Measurements from ENCODE around the gene GMDS. TPM values are rescaled to one million over a fixed set of nuclear protein-coding genes. Genes with fewer than 3 reads are reported as not detected.

Gene GMDS
- total RNA-seq = 16.4 and 22.5 TPM in 2 replicates
- total RNA-seq (2013) = 8.4 TPM
- 9.0 and 11.5 TPM in 2 replicates for polyA plus RNA-seq
- 9.2 and 12.6 TPM in 2 replicates for polyA minus RNA-seq

GRCh38 chr6:2245103-2245876, at the start of gene GMDS:
Gene GMDS (minus strand): TSS chr6:2245605.
- ChIA-PET CTCF (no interaction called here), POLR2A (interaction anchor here (0.6 kb wide), 1 partner anchor 831 kb away, joined by 3 read pairs; no protein-coding TSS in a partner anchor)
- Histone ChIP-seq H4K20me1 (ENCODE audit: control insufficient read depth, insufficient read depth, low read length, poor library complexity, severe bottlenecking) (no peaks in the 10 kb centered on the region), H3K9ac (ENCODE audit: low read length) (peak within 1 kb of the TSS; percentile 99), H3K36me3 (replicated peaks in 1 of 2; ENCODE audit: control extremely low read depth in 1 of 2, control insufficient read depth in 1 of 2, extremely low read depth in 1 of 2, insufficient read depth in 2 of 2, low read length in 1 of 2) (no peaks in the 10 kb centered on the region), H3K4me1 (ENCODE audit: control insufficient read depth in 2 of 2, insufficient read depth in 2 of 2, low read length in 2 of 2) (peaks cover 14 to 21% of the 10 kb centered on the region in 2 donors), H3K79me2 (ENCODE audit: control insufficient read depth, insufficient read depth, low read length) (peaks cover 21% of the 10 kb centered on the region), H3K27me3 (replicated peaks in 1 of 4; ENCODE audit: control extremely low read depth in 1 of 4, control insufficient read depth in 3 of 4, insufficient read depth in 4 of 4, low read length in 3 of 4) (no peaks in the 10 kb centered on the region), H2AFZ (ENCODE audit: insufficient read depth, low read depth, low read length, poor library complexity, severe bottlenecking) (peak within 1 kb of the TSS; percentile 94), H3K4me3 (ENCODE audit: control extremely low read depth in 1 of 5, extremely low read depth in 1 of 5, insufficient read depth in 1 of 5, low read depth in 2 of 5, low read length in 4 of 5) (peak within 1 kb of the TSS; percentile 65 to 98 (median 86)), H3K9me3 (ENCODE audit: control extremely low read depth in 1 of 3, control insufficient read depth in 2 of 3, insufficient read depth in 1 of 3, low read length in 2 of 3) (no peaks in the 10 kb centered on the region), H3K27ac (ENCODE audit: low read length in 2 of 2) (peak within 1 kb of the TSS; percentile 85 to 95), H3K4me2 (replicated peaks; ENCODE audit: low read depth, low read length, poor library complexity, severe bottlenecking) (peak within 1 kb of the TSS; percentile 94)
- intact Hi-C loops (cut with micrococcal nuclease) = loop anchor here (2.0 to 10.0 kb wide), 4 partner anchors 22 to 1892 kb away; partner anchors contain the start of genes ECI2 and PSMG4
- WGBS (ENCODE audit: insufficient coverage) = under 1% methylated on average over 97 of the region's 97 CpGs
- ATAC-seq (ENCODE audit: low read depth) (peak; percentile 97), DNase-seq (peak; percentile 93)
- TF ChIP-seq CTCF (IDR thresholded peaks at IDR 0.05) (no peak), EZH2 (IDR thresholded peaks at IDR 0.05; ENCODE audit: borderline replicate concordance, insufficient read depth, low read depth, low read length, poor library complexity, severe bottlenecking) (no peak)
- no peaks in the 10 kb centered on the region for H3K9me3 Mint-ChIP-seq (ENCODE audit: insufficient read depth)
- peaks cover 34% of the 10 kb centered on the region for H3K4me1 Mint-ChIP-seq
- H3K4me3 Mint-ChIP-seq = peak within 1 kb of the TSS; percentile 92
- H3K27me3 Mint-ChIP-seq = no peaks in the 10 kb centered on the region
- H3K27ac Mint-ChIP-seq = peak within 1 kb of the TSS; percentile 92

DNA sequence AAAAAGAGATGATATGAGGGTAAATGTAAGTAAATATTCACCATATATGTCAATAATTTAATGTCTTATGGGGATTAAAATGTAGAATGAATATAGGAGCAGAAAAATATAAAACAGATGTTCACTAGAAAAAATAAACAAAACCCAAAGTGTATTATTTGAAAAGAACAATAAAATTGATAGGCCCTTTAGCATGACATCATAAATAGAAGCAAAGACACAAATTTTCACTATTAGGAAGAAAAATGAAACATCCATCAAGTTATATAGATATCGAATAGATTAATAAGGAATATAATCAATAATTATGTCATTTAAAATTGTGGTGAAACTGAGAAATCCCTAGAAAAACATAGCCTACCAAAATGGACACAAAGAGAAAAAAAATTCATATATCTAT, 40.1 kb upstream of the GMDS start:
- Histone ChIP-seq H3K4me2 (replicated peaks; ENCODE audit: low read depth, low read length, poor library complexity, severe bottlenecking) (no peak overlapping the region), H3K27ac (ENCODE audit: low read length in 2 of 2) (no peak overlapping the region), H3K27me3 (replicated peaks in 1 of 4; ENCODE audit: control extremely low read depth in 1 of 4, control insufficient read depth in 3 of 4, insufficient read depth in 4 of 4, low read length in 3 of 4) (no peaks in the 10 kb centered on the region), H4K20me1 (ENCODE audit: control insufficient read depth, insufficient read depth, low read length, poor library complexity, severe bottlenecking) (no peaks in the 10 kb centered on the region), H3K36me3 (replicated peaks in 1 of 2; ENCODE audit: control extremely low read depth in 1 of 2, control insufficient read depth in 1 of 2, extremely low read depth in 1 of 2, insufficient read depth in 2 of 2, low read length in 1 of 2) (peaks cover 4 to 6% of the 10 kb centered on the region in 2 experiments), H2AFZ (ENCODE audit: insufficient read depth, low read depth, low read length, poor library complexity, severe bottlenecking) (no peak overlapping the region), H3K9ac (ENCODE audit: low read length) (no peak overlapping the region), H3K4me3 (ENCODE audit: control extremely low read depth in 1 of 5, extremely low read depth in 1 of 5, insufficient read depth in 1 of 5, low read depth in 2 of 5, low read length in 4 of 5) (no peak overlapping the region), H3K9me3 (ENCODE audit: control extremely low read depth in 1 of 3, control insufficient read depth in 2 of 3, insufficient read depth in 1 of 3, low read length in 2 of 3) (peaks cover 6 to 21% (median 7%) of the 10 kb centered on the region in 3 donors), H3K79me2 (ENCODE audit: control insufficient read depth, insufficient read depth, low read length) (no peaks in the 10 kb centered on the region), H3K4me1 (ENCODE audit: control insufficient read depth in 2 of 2, insufficient read depth in 2 of 2, low read length in 2 of 2) (no peaks in the 10 kb centered on the region)
- no peak overlapping the region for H3K27ac Mint-ChIP-seq
- CTCF ChIA-PET = no interaction called here
- DNase-seq (no peak), ATAC-seq (ENCODE audit: low read depth) (no peak)
- H3K9me3 Mint-ChIP-seq (ENCODE audit: insufficient read depth) = peaks cover 26% of the 10 kb centered on the region
- no CpG with 5 or more reads among the region's 1 CpG for WGBS (ENCODE audit: insufficient coverage)
- no peaks in the 10 kb centered on the region for H3K4me1 Mint-ChIP-seq
- H3K27me3 Mint-ChIP-seq = no peaks in the 10 kb centered on the region
- H3K4me3 Mint-ChIP-seq = no peak overlapping the region
- no peak for TF ChIP-seq EZH2 (IDR thresholded peaks at IDR 0.05; ENCODE audit: borderline replicate concordance, insufficient read depth, low read depth, low read length, poor library complexity, severe bottlenecking)
- no peak for TF ChIP-seq CTCF (IDR thresholded peaks at IDR 0.05)
- intact Hi-C loops (cut with micrococcal nuclease) = no loop called here
- POLR2A ChIA-PET = no interaction called here
